ENCODE results near the gene RPRD1B. TPM values are rescaled to one million over a fixed set of nuclear protein-coding genes. Genes with fewer than 3 reads are reported as not detected.
A peak's percentile ranks its signal among the peaks of the same experiment; 100 is the strongest.

The RPRD1B gene
- total and polyA plus RNA-seq, 2 of the 4 experiments (the other 2 are of a cell fraction) = 8.4 to 9.9 TPM

GRCh38 chr20:37991157-37991866 is 42.2 kb upstream of the RPRD1B start:
- in situ Hi-C loops (cut with MboI; ENCODE audit: low sequenced_read_pairs) = loop anchor here (5.0 kb wide), 1 partner anchor 424 kb away; no protein-coding TSS in a partner anchor
- Histone ChIP-seq H3K27me3 (ENCODE audit: control insufficient read depth, insufficient read depth, low read length) (no peaks in the 10 kb centered on the region), H3K4me2 (ENCODE audit: low read depth, low read length) (no peak overlapping the region)

More at GRCh38 chr20:37991157-37991866, 42.2 kb upstream of the RPRD1B start:
- Histone ChIP-seq H3K36me3 (ENCODE audit: control insufficient read depth, insufficient read depth, low read length) (peaks cover 18% of the 10 kb centered on the region), H4K5ac (ENCODE audit: low read depth, low read length) (no peak overlapping the region), H3K79me1 (ENCODE audit: low read depth in 1 of 2, low read length in 2 of 2) (peaks cover 0 to 17% of the 10 kb centered on the region in 2 experiments; a peak in 1 of 4 replicates), H2BK20ac (ENCODE audit: low read depth, low read length) (peak overlapping the region; percentile 13; the same call in 1 of the 2 replicates), H2AK5ac (ENCODE audit: low read depth, low read length) (peak overlapping the region; percentile 25; the same call in 1 of the 2 replicates), H3K56ac (ENCODE audit: extremely low read depth, insufficient read depth, low read length) (no peak overlapping the region), H2BK5ac (ENCODE audit: low read depth, low read length, poor library complexity, severe bottlenecking) (no peak overlapping the region), H2AK9ac (replicated peaks; ENCODE audit: low read depth, low read length, poor library complexity) (no peak overlapping the region), H3K4ac (ENCODE audit: low read depth, low read length) (peak overlapping the region; percentile 49), H3K4me3 (ENCODE audit: insufficient read depth, low read depth, low read length) (no peak overlapping the region), H3K4me1 (ENCODE audit: control insufficient read depth, insufficient read depth, low read length) (peaks cover 29% of the 10 kb centered on the region), H3K9me1 (ENCODE audit: insufficient read depth, low read length) (peaks cover 18% of the 10 kb centered on the region), H3K27ac (ENCODE audit: insufficient read depth, low read length) (no peak overlapping the region; the same call in 1 of the 2 replicates), H4K20me1 (ENCODE audit: insufficient read depth, low read length) (peaks cover 26% of the 10 kb centered on the region; the same call in 1 of the 2 replicates), H3K9me3 (ENCODE audit: control insufficient read depth, insufficient read depth, low read length) (no peaks in the 10 kb centered on the region), H3K18ac (ENCODE audit: low read depth, low read length) (no peak overlapping the region), H2AFZ (replicated peaks; ENCODE audit: low read length, poor library complexity) (no peak overlapping the region), H3K9ac (ENCODE audit: low read depth, low read length) (no peak overlapping the region), H2BK120ac (ENCODE audit: low read depth, low read length) (no peak overlapping the region), H4K91ac (ENCODE audit: insufficient read depth, low read depth, low read length) (no peak overlapping the region), H2BK15ac (ENCODE audit: low read depth, low read length) (no peak overlapping the region), H3K23ac (ENCODE audit: low read depth, low read length) (0 out of 2 replicates have a peak overlapping the region, but pooled peaks have one; percentile 24), H4K8ac (ENCODE audit: low read depth in 2 of 2, low read length in 2 of 2) (no peak overlapping the region), H3K14ac (replicated peaks; ENCODE audit: low read depth, low read length) (peak overlapping the region; percentile 52)
- POLR2A ChIA-PET (ENCODE audit: unreplicated experiment) = no interaction called here
- 20% methylated on average over 2 of the region's 4 CpGs; no CpG with 5 or more reads in 1 of the 2 experiments for WGBS, 2 experiments (ENCODE audit: extremely low coverage in 2 of 2, insufficient read length in 1 of 2)
- DNase-seq (no peak), ATAC-seq (ENCODE audit: low read depth) (no peak)
- intact Hi-C loops (cut with micrococcal nuclease) = loop anchor here (10.0 kb wide), 1 partner anchor 167 kb away; no protein-coding TSS in a partner anchor
- CTCF ChIA-PET = interaction anchor here (0.7 kb wide), 1 partner anchor 427 kb away, joined by 3 read pairs; no protein-coding TSS in a partner anchor
- dilution Hi-C loops (cut with HindIII; ENCODE audit: low sequenced_read_pairs, unreplicated experiment) = no loop called here
- TF ChIP-seq NFE2L2 (IDR thresholded peaks at IDR 0.05; ENCODE audit: low read depth, low read length) (no peak), FOS (IDR thresholded peaks at IDR 0.05; ENCODE audit: low read depth, low read length) (no peak), RCOR1 (IDR thresholded peaks at IDR 0.05; ENCODE audit: insufficient replicate concordance, low read length) (no peak), RFX5 (IDR thresholded peaks at IDR 0.05; ENCODE audit: low read depth, low read length) (no peak), POLR2A (IDR thresholded peaks at IDR 0.05; ENCODE audit: low read depth, low read length) (no peak), ELK1 (IDR thresholded peaks at IDR 0.05; ENCODE audit: borderline replicate concordance, low read depth, low read length) (no peak), CHD1 (IDR thresholded peaks at IDR 0.05; ENCODE audit: low read depth, low read length) (no peak), MAFK (IDR thresholded peaks at IDR 0.05; ENCODE audit: low read depth, low read length) (no peak), SMC3 (IDR thresholded peaks at IDR 0.05; ENCODE audit: low read depth, low read length) (no peak)
- no TSS peak for BruUV-seq (replicated peaks)

Data from IMR-90 (cell line).